ENCODE data around the gene DNPH1.

The DNPH1 gene

GRCh38 chr6:43258180-43258579, 28.9 kb upstream of the DNPH1 start:
- 76% methylated on average over 3 of the region's 4 CpGs for WGBS
- DNase-seq: no peak
- H3K4ac ChIP-seq (ENCODE audit: low read depth in 1 of 2, low read length in 2 of 2): no peak overlapping the region
- H3K27ac ChIP-seq (ENCODE audit: low read length, poor library complexity, severe bottlenecking): no peak overlapping the region
- no peak overlapping the region for H2BK5ac ChIP-seq (ENCODE audit: low read depth, low read length, poor library complexity, severe bottlenecking)
- no peak overlapping the region for H3K4me3 ChIP-seq (ENCODE audit: insufficient read depth in 1 of 2, low read depth in 1 of 2, low read length in 2 of 2)
- H3K9ac ChIP-seq (ENCODE audit: low read length): no peak overlapping the region
- no peak overlapping the region for H3K14ac ChIP-seq (ENCODE audit: low read length in 2 of 2)
- H3K4me2 ChIP-seq (ENCODE audit: low read length, poor library complexity, severe bottlenecking): no peak overlapping the region
- no peak overlapping the region for H4K8ac ChIP-seq (ENCODE audit: low read length)
- no peak overlapping the region for H2AFZ ChIP-seq (ENCODE audit: low read depth, low read length)
- H3K18ac ChIP-seq (ENCODE audit: low read depth in 1 of 2, low read length in 2 of 2): no peak overlapping the region
- no peak overlapping the region for H3K23ac ChIP-seq (ENCODE audit: low read length in 2 of 2)
- no peak overlapping the region for H4K91ac ChIP-seq (ENCODE audit: low read length)
- H3K27me3 ChIP-seq (ENCODE audit: control insufficient read depth in 1 of 2, insufficient read depth in 1 of 2, low read length in 2 of 2): peaks cover 45% of the 10 kb centered on the region in 2 experiments
- no peaks in the 10 kb centered on the region for H3K79me1 ChIP-seq (replicated peaks; ENCODE audit: low read length, poor library complexity, severe bottlenecking)
- no peak overlapping the region for H2AK5ac ChIP-seq (ENCODE audit: low read length, severe bottlenecking)
- H3K36me3 ChIP-seq (ENCODE audit: control insufficient read depth in 1 of 2, insufficient read depth in 2 of 2, low read depth in 1 of 2, low read length in 2 of 2): no peaks in the 10 kb centered on the region
- no peak overlapping the region for H2BK12ac ChIP-seq (ENCODE audit: low read length in 2 of 2)
- no peaks in the 10 kb centered on the region for H3K4me1 ChIP-seq (ENCODE audit: control insufficient read depth, insufficient read depth, low read depth, low read length)
- H2BK120ac ChIP-seq (ENCODE audit: low read depth, low read length): no peak overlapping the region
- H3K9me3 ChIP-seq (ENCODE audit: control insufficient read depth, low read length): no peaks in the 10 kb centered on the region
- H2BK15ac ChIP-seq (ENCODE audit: low read depth, poor library complexity, severe bottlenecking): no peak overlapping the region

GRCh38 chr6:43257367-43258145, 28.3 kb upstream of the DNPH1 start:
- H2BK120ac ChIP-seq (ENCODE audit: low read depth, low read length): no peak overlapping the region
- no peak overlapping the region for H3K18ac ChIP-seq (ENCODE audit: low read depth in 1 of 2, low read length in 2 of 2)
- no peak overlapping the region for H3K23ac ChIP-seq (ENCODE audit: low read length in 2 of 2)
- DNase-seq: no peak
- no peaks in the 10 kb centered on the region for H3K9me3 ChIP-seq (ENCODE audit: control insufficient read depth, low read length)
- H4K91ac ChIP-seq (ENCODE audit: low read length): no peak overlapping the region
- H3K36me3 ChIP-seq (ENCODE audit: control insufficient read depth in 1 of 2, insufficient read depth in 2 of 2, low read depth in 1 of 2, low read length in 2 of 2): no peaks in the 10 kb centered on the region
- no peak overlapping the region for H2BK12ac ChIP-seq (ENCODE audit: low read length in 2 of 2)
- H3K4me3 ChIP-seq (ENCODE audit: insufficient read depth in 1 of 2, low read depth in 1 of 2, low read length in 2 of 2): no peak overlapping the region
- no peak overlapping the region for H2BK5ac ChIP-seq (ENCODE audit: low read depth, low read length, poor library complexity, severe bottlenecking)
- H3K27me3 ChIP-seq (ENCODE audit: control insufficient read depth in 1 of 2, insufficient read depth in 1 of 2, low read length in 2 of 2): peaks cover 51 to 52% of the 10 kb centered on the region in 2 experiments
- 78% methylated on average over 12 of the region's 12 CpGs for WGBS
- H2BK15ac ChIP-seq (ENCODE audit: low read depth, poor library complexity, severe bottlenecking): no peak overlapping the region
- H2AFZ ChIP-seq (ENCODE audit: low read depth, low read length): no peak overlapping the region
- no peak overlapping the region for H3K4ac ChIP-seq (ENCODE audit: low read depth in 1 of 2, low read length in 2 of 2)
- H3K14ac ChIP-seq (ENCODE audit: low read length in 2 of 2): no peak overlapping the region
- H3K4me1 ChIP-seq (ENCODE audit: control insufficient read depth, insufficient read depth, low read depth, low read length): no peaks in the 10 kb centered on the region
- H3K4me2 ChIP-seq (ENCODE audit: low read length, poor library complexity, severe bottlenecking): no peak overlapping the region
- no peak overlapping the region for H4K8ac ChIP-seq (ENCODE audit: low read length)
- H3K9ac ChIP-seq (ENCODE audit: low read length): no peak overlapping the region
- no peak overlapping the region for H2AK5ac ChIP-seq (ENCODE audit: low read length, severe bottlenecking)
- no peak overlapping the region for H3K27ac ChIP-seq (ENCODE audit: low read length, poor library complexity, severe bottlenecking)
- no peaks in the 10 kb centered on the region for H3K79me1 ChIP-seq (replicated peaks; ENCODE audit: low read length, poor library complexity, severe bottlenecking)

- Histone ChIP-seq H3K14ac (ENCODE audit: low read length in 2 of 2) (no peak overlapping the region), H2AK5ac (ENCODE audit: low read length, severe bottlenecking) (no peak overlapping the region), H2BK120ac (ENCODE audit: low read depth, low read length) (no peak overlapping the region), H3K79me1 (replicated peaks; ENCODE audit: low read length, poor library complexity, severe bottlenecking) (no peaks in the 10 kb centered on the region), H2BK12ac (ENCODE audit: low read length in 2 of 2) (no peak overlapping the region), H3K36me3 (ENCODE audit: control insufficient read depth in 1 of 2, insufficient read depth in 2 of 2, low read depth in 1 of 2, low read length in 2 of 2) (no peaks in the 10 kb centered on the region), H3K4me1 (ENCODE audit: control insufficient read depth, insufficient read depth, low read depth, low read length) (no peaks in the 10 kb centered on the region), H3K9me3 (ENCODE audit: control insufficient read depth, low read length) (no peaks in the 10 kb centered on the region), H4K91ac (ENCODE audit: low read length) (no peak overlapping the region), H3K18ac (ENCODE audit: low read depth in 1 of 2, low read length in 2 of 2) (no peak overlapping the region), H3K4ac (ENCODE audit: low read depth in 1 of 2, low read length in 2 of 2) (no peak overlapping the region), H4K8ac (ENCODE audit: low read length) (no peak overlapping the region), H3K4me3 (ENCODE audit: insufficient read depth in 1 of 2, low read depth in 1 of 2, low read length in 2 of 2) (no peak overlapping the region), H2BK5ac (ENCODE audit: low read depth, low read length, poor library complexity, severe bottlenecking) (no peak overlapping the region), H3K23ac (ENCODE audit: low read length in 2 of 2) (no peak overlapping the region), H3K27ac (ENCODE audit: low read length, poor library complexity, severe bottlenecking) (no peak overlapping the region), H3K9ac (ENCODE audit: low read length) (no peak overlapping the region), H2BK15ac (ENCODE audit: low read depth, poor library complexity, severe bottlenecking) (no peak overlapping the region), H3K27me3 (ENCODE audit: control insufficient read depth in 1 of 2, insufficient read depth in 1 of 2, low read length in 2 of 2) (peaks cover 57 to 58% of the 10 kb centered on the region in 2 experiments), H2AFZ (ENCODE audit: low read depth, low read length) (no peak overlapping the region), H3K4me2 (ENCODE audit: low read length, poor library complexity, severe bottlenecking) (no peak overlapping the region)
- WGBS: 81% methylated on average over 9 of the region's 9 CpGs
- no peak for DNase-seq
Observed at GRCh38 chr6:43256670-43257366, 27.5 kb upstream of the DNPH1 start.

GRCh38 chr6:43255408-43256054, 26.2 kb upstream of the DNPH1 start:
- H3K36me3 ChIP-seq (ENCODE audit: control insufficient read depth in 1 of 2, insufficient read depth in 2 of 2, low read depth in 1 of 2, low read length in 2 of 2): no peaks in the 10 kb centered on the region
- no peaks in the 10 kb centered on the region for H3K79me1 ChIP-seq (replicated peaks; ENCODE audit: low read length, poor library complexity, severe bottlenecking)
- H4K91ac ChIP-seq (ENCODE audit: low read length): no peak overlapping the region
- H2BK15ac ChIP-seq (ENCODE audit: low read depth, poor library complexity, severe bottlenecking): no peak overlapping the region
- no peak overlapping the region for H3K27ac ChIP-seq (ENCODE audit: low read length, poor library complexity, severe bottlenecking)
- no peak overlapping the region for H2AK5ac ChIP-seq (ENCODE audit: low read length, severe bottlenecking)
- peaks cover 66 to 67% of the 10 kb centered on the region in 2 experiments for H3K27me3 ChIP-seq (ENCODE audit: control insufficient read depth in 1 of 2, insufficient read depth in 1 of 2, low read length in 2 of 2)
- no peak overlapping the region for H3K18ac ChIP-seq (ENCODE audit: low read depth in 1 of 2, low read length in 2 of 2)
- no peak overlapping the region for H3K9ac ChIP-seq (ENCODE audit: low read length)
- H4K8ac ChIP-seq (ENCODE audit: low read length): no peak overlapping the region
- DNase-seq: no peak
- no peak overlapping the region for H3K4me2 ChIP-seq (ENCODE audit: low read length, poor library complexity, severe bottlenecking)
- no peak overlapping the region for H3K14ac ChIP-seq (ENCODE audit: low read length in 2 of 2)
- H3K23ac ChIP-seq (ENCODE audit: low read length in 2 of 2): no peak overlapping the region
- H2AFZ ChIP-seq (ENCODE audit: low read depth, low read length): no peak overlapping the region
- H3K4me3 ChIP-seq (ENCODE audit: insufficient read depth in 1 of 2, low read depth in 1 of 2, low read length in 2 of 2): no peak overlapping the region
- H3K4me1 ChIP-seq (ENCODE audit: control insufficient read depth, insufficient read depth, low read depth, low read length): peaks cover 1% of the 10 kb centered on the region
- H3K4ac ChIP-seq (ENCODE audit: low read depth in 1 of 2, low read length in 2 of 2): no peak overlapping the region
- H2BK12ac ChIP-seq (ENCODE audit: low read length in 2 of 2): no peak overlapping the region
- no peak overlapping the region for H2BK120ac ChIP-seq (ENCODE audit: low read depth, low read length)
- no peak overlapping the region for H2BK5ac ChIP-seq (ENCODE audit: low read depth, low read length, poor library complexity, severe bottlenecking)
- H3K9me3 ChIP-seq (ENCODE audit: control insufficient read depth, low read length): no peaks in the 10 kb centered on the region
- 80% methylated on average over 7 of the region's 11 CpGs for WGBS

All from mesenchymal stem cell (in vitro differentiated cells and primary cell).